Measurements from ENCODE around the gene AGAP1. TPM values are rescaled to one million over a fixed set of nuclear protein-coding genes. Genes with fewer than 3 reads are reported as not detected.

Gene AGAP1
- total RNA-seq, 2 experiments from 2014 or later: not detected

- Histone ChIP-seq H3K9me2 (ENCODE audit: insufficient read depth, low read length) (no peaks in the 10 kb centered on the region), H3K4me2 (ENCODE audit: low read length) (no peak overlapping the region), H2AFZ (ENCODE audit: low read length) (no peak overlapping the region), H3K79me2 (ENCODE audit: insufficient read depth, low read depth, low read length) (no peaks in the 10 kb centered on the region), H3K4me3 (ENCODE audit: low read depth, low read length, poor library complexity, severe bottlenecking) (no peak overlapping the region), H3K9me3 (ENCODE audit: low read length) (no peaks in the 10 kb centered on the region), H3K27ac (ENCODE audit: low read depth, low read length, poor library complexity, severe bottlenecking) (no peak overlapping the region), H3K4me1 (ENCODE audit: insufficient read depth, low read length, poor library complexity, severe bottlenecking) (no peaks in the 10 kb centered on the region), H4K20me1 (ENCODE audit: insufficient read depth, low read length) (no peaks in the 10 kb centered on the region), H3K36me3 (ENCODE audit: insufficient read depth, low read length) (no peaks in the 10 kb centered on the region)
- BruUV-seq (replicated peaks): no TSS peak
- CTCF ChIA-PET (ENCODE audit: unreplicated experiment): no interaction called here
- POLR2A ChIA-PET: no interaction called here
- no peak for TF ChIP-seq CTCF (conservative IDR thresholded peaks at IDR 0.05; ENCODE audit: low read length)
- no peak for TF ChIP-seq EZH2phosphoT487 (IDR thresholded peaks at IDR 0.05; ENCODE audit: borderline replicate concordance, low read depth, low read length)
- intact Hi-C loops (cut with micrococcal nuclease; ENCODE audit: unreplicated experiment): no loop called here
- no peak for DNase-seq (ENCODE audit: low spot score)
These were observed 401.0 kb downstream of the AGAP1 start for GRCh38 chr2:235894839-235895238.

GRCh38 chr2:235896061-235896460 is 402.2 kb downstream of the AGAP1 start:
- Histone ChIP-seq H3K4me2 (ENCODE audit: low read length) (no peak overlapping the region), H3K4me1 (ENCODE audit: insufficient read depth, low read length, poor library complexity, severe bottlenecking) (no peaks in the 10 kb centered on the region), H3K9me2 (ENCODE audit: insufficient read depth, low read length) (no peaks in the 10 kb centered on the region), H3K79me2 (ENCODE audit: insufficient read depth, low read depth, low read length) (no peaks in the 10 kb centered on the region), H2AFZ (ENCODE audit: low read length) (no peak overlapping the region), H3K9me3 (ENCODE audit: low read length) (no peaks in the 10 kb centered on the region), H3K36me3 (ENCODE audit: insufficient read depth, low read length) (no peaks in the 10 kb centered on the region), H3K4me3 (ENCODE audit: low read depth, low read length, poor library complexity, severe bottlenecking) (no peak overlapping the region), H3K27ac (ENCODE audit: low read depth, low read length, poor library complexity, severe bottlenecking) (no peak overlapping the region), H4K20me1 (ENCODE audit: insufficient read depth, low read length) (no peaks in the 10 kb centered on the region)
- ChIA-PET CTCF (ENCODE audit: unreplicated experiment) (no interaction called here), POLR2A (interaction anchor here (0.6 kb wide), 1 partner anchor 150 kb away, joined by 3 read pairs; no protein-coding TSS in a partner anchor)
- intact Hi-C loops (cut with micrococcal nuclease; ENCODE audit: unreplicated experiment): no loop called here
- no peak for DNase-seq (ENCODE audit: low spot score)
- no peak for TF ChIP-seq CTCF (conservative IDR thresholded peaks at IDR 0.05; ENCODE audit: low read length)
- TF ChIP-seq EZH2phosphoT487 (IDR thresholded peaks at IDR 0.05; ENCODE audit: borderline replicate concordance, low read depth, low read length): no peak
- no TSS peak for BruUV-seq (replicated peaks)

GRCh38 chr2:235897992-235898391 is 404.1 kb downstream of the AGAP1 start:
- no peak for TF ChIP-seq CTCF (conservative IDR thresholded peaks at IDR 0.05; ENCODE audit: low read length)
- TF ChIP-seq EZH2phosphoT487 (IDR thresholded peaks at IDR 0.05; ENCODE audit: borderline replicate concordance, low read depth, low read length): no peak
- Histone ChIP-seq H3K79me2 (ENCODE audit: insufficient read depth, low read depth, low read length) (no peaks in the 10 kb centered on the region), H3K4me3 (ENCODE audit: low read depth, low read length, poor library complexity, severe bottlenecking) (no peak overlapping the region), H3K9me2 (ENCODE audit: insufficient read depth, low read length) (no peaks in the 10 kb centered on the region), H2AFZ (ENCODE audit: low read length) (no peak overlapping the region), H3K36me3 (ENCODE audit: insufficient read depth, low read length) (no peaks in the 10 kb centered on the region), H3K4me2 (ENCODE audit: low read length) (no peak overlapping the region), H4K20me1 (ENCODE audit: insufficient read depth, low read length) (no peaks in the 10 kb centered on the region), H3K9me3 (ENCODE audit: low read length) (no peaks in the 10 kb centered on the region), H3K27ac (ENCODE audit: low read depth, low read length, poor library complexity, severe bottlenecking) (no peak overlapping the region), H3K4me1 (ENCODE audit: insufficient read depth, low read length, poor library complexity, severe bottlenecking) (no peaks in the 10 kb centered on the region)
- no peak for DNase-seq (ENCODE audit: low spot score)
- CTCF ChIA-PET (ENCODE audit: unreplicated experiment): no interaction called here
- BruUV-seq (replicated peaks): no TSS peak
- POLR2A ChIA-PET: no interaction called here
- intact Hi-C loops (cut with micrococcal nuclease; ENCODE audit: unreplicated experiment): no loop called here

All from OCI-LY7 (cell line).